ENCODE results near the gene BICDL1.
A peak's percentile ranks its signal among the peaks of the same experiment; 100 is the strongest.

Gene BICDL1

GRCh38 chr12:120055231-120056000 lies 66.4 kb downstream of the BICDL1 start:
- DNase-seq, result no peak

- DNase-seq, result peak; percentile 22 to 45
Observed at GRCh38 chr12:120056739-120057138, 67.7 kb downstream of the BICDL1 start.

- no peak for DNase-seq
Observed at GRCh38 chr12:120060196-120060595, 71.2 kb downstream of the BICDL1 start.

- DNase-seq, result no peak
Observed at GRCh38 chr12:120060717-120061116, 71.7 kb downstream of the BICDL1 start.

- no peak for DNase-seq
Observed at GRCh38 chr12:120061575-120062214, 72.7 kb downstream of the BICDL1 start.

GRCh38 chr12:120062976-120063579 lies 74.0 kb downstream of the BICDL1 start:
- DNase-seq, result no peak

- no peak for DNase-seq
Observed at GRCh38 chr12:120064054-120064940, 75.3 kb downstream of the BICDL1 start.

- no peak for DNase-seq
Observed at GRCh38 chr12:120065472-120065871, 76.4 kb downstream of the BICDL1 start.

- no peak for DNase-seq
Observed at GRCh38 chr12:120066341-120066740, 77.3 kb downstream of the BICDL1 start.

- DNase-seq, result peak in 1 of 2 experiments; percentile 16
Observed at GRCh38 chr12:120067084-120067869, 78.2 kb downstream of the BICDL1 start.

GRCh38 chr12:120067901-120068300 lies 78.9 kb downstream of the BICDL1 start:
- no peak for DNase-seq

- no peak for DNase-seq
Observed at GRCh38 chr12:120069278-120069677, 80.2 kb downstream of the BICDL1 start.

GRCh38 chr12:120071493-120072020 lies 82.5 kb downstream of the BICDL1 start:
- no peak for DNase-seq

GRCh38 chr12:120072472-120073249 lies 83.6 kb downstream of the BICDL1 start:
- no peak for DNase-seq

GRCh38 chr12:120075034-120075616 lies 86.1 kb downstream of the BICDL1 start:
- DNase-seq, result no peak

GRCh38 chr12:120076651-120077050 lies 87.6 kb downstream of the BICDL1 start:
- DNase-seq, result no peak

- no peak for DNase-seq
Observed at GRCh38 chr12:120077260-120077659, 88.2 kb downstream of the BICDL1 start.

- DNase-seq, result no peak
Observed at GRCh38 chr12:120078868-120079267, 89.8 kb downstream of the BICDL1 start.

GRCh38 chr12:120079411-120080400 lies 90.7 kb downstream of the BICDL1 start:
- no peak for DNase-seq

All from SHP77 (cell line).